ENCODE measurements around the gene CHODL.

Gene CHODL

GRCh38 chr21:18294100-18294499 is 49.5 kb downstream of the CHODL start:
- DNase-seq, result no peak

GRCh38 chr21:18298228-18298627 is 53.6 kb downstream of the CHODL start:
- DNase-seq, result no peak

Data from MV-4-11 (cell line).